ENCODE results near the gene GATAD2A. TPM values are rescaled to one million over a fixed set of nuclear protein-coding genes. Genes with fewer than 3 reads are reported as not detected.

The GATAD2A gene
- total RNA-seq, 1 donor from 2014 or later: 163 TPM

GRCh38 chr19:19546751-19547162, 141.3 kb downstream of the GATAD2A start:
- peaks cover 14% of the 10 kb centered on the region for H3K4me1 Mint-ChIP-seq (ENCODE audit: low read depth, unreplicated experiment)
- Histone ChIP-seq H3K9ac (ENCODE audit: low read length) (no peak overlapping the region), H4K20me1 (ENCODE audit: insufficient read depth, low read length) (no peaks in the 10 kb centered on the region), H3K27ac (ENCODE audit: low read depth, low read length) (no peak overlapping the region), H3K79me2 (ENCODE audit: insufficient read depth, low read length) (no peaks in the 10 kb centered on the region), H3K4me3 (ENCODE audit: insufficient read depth, low read depth, low read length) (no peak overlapping the region), H3K4me2 (ENCODE audit: low read length) (no peak overlapping the region), H3K27me3 (ENCODE audit: insufficient read depth, low read length) (peaks cover 8% of the 10 kb centered on the region), H2AFZ (ENCODE audit: low read depth, low read length) (no peak overlapping the region), H3K4me1 (ENCODE audit: insufficient read depth, low read length) (peaks cover 7% of the 10 kb centered on the region), H3K9me3 (ENCODE audit: insufficient read depth, low read depth, low read length) (no peaks in the 10 kb centered on the region), H3K36me3 (ENCODE audit: insufficient read depth, low read length) (no peaks in the 10 kb centered on the region)
- FAIRE-seq (no peak), DNase-seq (ENCODE audit: low read depth) (no peak)
- H3K4me3 Mint-ChIP-seq (ENCODE audit: unreplicated experiment): no peak overlapping the region
- peaks cover 10% of the 10 kb centered on the region for H3K36me3 Mint-ChIP-seq (ENCODE audit: low read depth, unreplicated experiment)
- TF ChIP-seq EZH2 (IDR thresholded peaks at IDR 0.05; ENCODE audit: insufficient read depth, low read length): no peak
- TF ChIP-seq, protein P1, sequence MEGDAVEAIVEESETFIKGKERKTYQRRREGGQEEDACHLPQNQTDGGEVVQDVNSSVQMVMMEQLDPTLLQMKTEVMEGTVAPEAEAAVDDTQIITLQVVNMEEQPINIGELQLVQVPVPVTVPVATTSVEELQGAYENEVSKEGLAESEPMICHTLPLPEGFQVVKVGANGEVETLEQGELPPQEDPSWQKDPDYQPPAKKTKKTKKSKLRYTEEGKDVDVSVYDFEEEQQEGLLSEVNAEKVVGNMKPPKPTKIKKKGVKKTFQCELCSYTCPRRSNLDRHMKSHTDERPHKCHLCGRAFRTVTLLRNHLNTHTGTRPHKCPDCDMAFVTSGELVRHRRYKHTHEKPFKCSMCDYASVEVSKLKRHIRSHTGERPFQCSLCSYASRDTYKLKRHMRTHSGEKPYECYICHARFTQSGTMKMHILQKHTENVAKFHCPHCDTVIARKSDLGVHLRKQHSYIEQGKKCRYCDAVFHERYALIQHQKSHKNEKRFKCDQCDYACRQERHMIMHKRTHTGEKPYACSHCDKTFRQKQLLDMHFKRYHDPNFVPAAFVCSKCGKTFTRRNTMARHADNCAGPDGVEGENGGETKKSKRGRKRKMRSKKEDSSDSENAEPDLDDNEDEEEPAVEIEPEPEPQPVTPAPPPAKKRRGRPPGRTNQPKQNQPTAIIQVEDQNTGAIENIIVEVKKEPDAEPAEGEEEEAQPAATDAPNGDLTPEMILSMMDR (IDR thresholded peaks at IDR 0.05; ENCODE audit: insufficient read depth, low read depth, low read length): no peak
- H3K9me3 Mint-ChIP-seq (ENCODE audit: unreplicated experiment): no peaks in the 10 kb centered on the region
- peaks cover 15% of the 10 kb centered on the region for H3K27me3 Mint-ChIP-seq (ENCODE audit: low read depth, unreplicated experiment)
- H3K27ac Mint-ChIP-seq (ENCODE audit: unreplicated experiment): no peak overlapping the region

DNA sequence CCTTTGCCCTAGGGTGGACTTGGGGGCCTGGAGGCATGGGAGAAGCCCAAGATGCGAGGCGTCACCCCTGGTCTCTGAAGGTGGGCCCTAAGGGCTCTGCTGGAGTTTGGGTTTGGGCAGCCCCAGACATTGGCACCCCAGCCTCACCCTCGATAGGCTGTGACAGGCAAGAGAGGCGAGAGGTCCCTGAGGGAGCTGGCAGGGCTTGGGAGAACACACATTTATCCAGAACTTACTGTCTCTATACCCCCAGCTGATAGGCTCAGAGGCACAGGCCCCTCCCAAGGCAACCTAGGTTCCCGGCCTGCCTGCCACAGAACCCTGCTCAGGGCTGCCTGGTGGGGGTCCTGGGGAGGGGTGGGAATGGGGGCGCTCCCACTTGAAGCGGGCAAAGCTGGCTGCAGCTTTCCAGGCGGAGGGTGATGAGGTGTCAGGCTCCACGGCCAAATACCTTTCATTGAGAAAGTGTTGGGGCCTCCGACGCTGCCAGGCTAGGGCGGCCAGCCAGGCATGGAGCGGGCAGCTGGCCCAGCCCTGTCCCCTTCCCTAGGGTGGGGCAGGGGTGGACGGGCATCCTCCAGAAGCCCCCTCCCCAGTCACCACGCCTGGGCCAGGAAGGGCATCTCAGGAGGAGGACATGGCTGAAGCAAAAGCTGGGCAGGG, 142.3 kb downstream of the GATAD2A start:
- H3K9me3 ChIP-seq (ENCODE audit: insufficient read depth, low read depth, low read length): no peaks in the 10 kb centered on the region
- no peak overlapping the region for H3K9ac ChIP-seq (ENCODE audit: low read length)
- peaks cover 13% of the 10 kb centered on the region for H3K27me3 Mint-ChIP-seq (ENCODE audit: low read depth, unreplicated experiment)
- TF ChIP-seq EZH2 (IDR thresholded peaks at IDR 0.05; ENCODE audit: insufficient read depth, low read length): no peak
- TF ChIP-seq, protein P1 (IDR thresholded peaks at IDR 0.05; ENCODE audit: insufficient read depth, low read depth, low read length): no peak
- no peak overlapping the region for H3K27ac ChIP-seq (ENCODE audit: low read depth, low read length)
- H3K4me1 Mint-ChIP-seq (ENCODE audit: low read depth, unreplicated experiment): peaks cover 16% of the 10 kb centered on the region
- FAIRE-seq: no peak
- H4K20me1 ChIP-seq (ENCODE audit: insufficient read depth, low read length): no peaks in the 10 kb centered on the region
- no peaks in the 10 kb centered on the region for H3K36me3 ChIP-seq (ENCODE audit: insufficient read depth, low read length)
- peaks cover 8% of the 10 kb centered on the region for H3K36me3 Mint-ChIP-seq (ENCODE audit: low read depth, unreplicated experiment)
- no peaks in the 10 kb centered on the region for H3K9me3 Mint-ChIP-seq (ENCODE audit: unreplicated experiment)
- H3K27ac Mint-ChIP-seq (ENCODE audit: unreplicated experiment): no peak overlapping the region
- H3K4me1 ChIP-seq (ENCODE audit: insufficient read depth, low read length): peaks cover 7% of the 10 kb centered on the region
- H3K27me3 ChIP-seq (ENCODE audit: insufficient read depth, low read length): peaks cover 8% of the 10 kb centered on the region
- H2AFZ ChIP-seq (ENCODE audit: low read depth, low read length): no peak overlapping the region
- no peak overlapping the region for H3K4me3 ChIP-seq (ENCODE audit: insufficient read depth, low read depth, low read length)
- no peak overlapping the region for H3K4me2 ChIP-seq (ENCODE audit: low read length)
- no peaks in the 10 kb centered on the region for H3K79me2 ChIP-seq (ENCODE audit: insufficient read depth, low read length)
- no peak overlapping the region for H3K4me3 Mint-ChIP-seq (ENCODE audit: unreplicated experiment)
- DNase-seq (ENCODE audit: low read depth): no peak

All from astrocyte (in vitro differentiated cells and primary cell).